Esophagus squamous epithelium (tissue), 4 donors: ENCODE results near the gene RABEP1.

ENCODE experiments used
- POLR2A ChIP-seq, 4 donors: fragments of 450-650 bp; IDR thresholded peaks; one replicate each; pipeline ENCODE4 v1.6.1; 2017; ENCODE audit warnings: antibody characterized with exemption in 4 of 4, mild to moderate bottlenecking in 4 of 4, moderate library complexity in 3 of 4
- TF ChIP-seq, protein P1 (sequence below), 6 experiments: fragments of 450-650 bp in 4 of 6; fragments of 200-600 bp in 2 of 6; sonication (generic) in 2 of 6; IDR thresholded peaks; one replicate each; pipeline ENCODE4 v1.5.1; 2016 to 2019; ENCODE audit warnings: antibody characterized with exemption in 6 of 6, mild to moderate bottlenecking in 4 of 6, moderate library complexity in 4 of 6

DNA sequence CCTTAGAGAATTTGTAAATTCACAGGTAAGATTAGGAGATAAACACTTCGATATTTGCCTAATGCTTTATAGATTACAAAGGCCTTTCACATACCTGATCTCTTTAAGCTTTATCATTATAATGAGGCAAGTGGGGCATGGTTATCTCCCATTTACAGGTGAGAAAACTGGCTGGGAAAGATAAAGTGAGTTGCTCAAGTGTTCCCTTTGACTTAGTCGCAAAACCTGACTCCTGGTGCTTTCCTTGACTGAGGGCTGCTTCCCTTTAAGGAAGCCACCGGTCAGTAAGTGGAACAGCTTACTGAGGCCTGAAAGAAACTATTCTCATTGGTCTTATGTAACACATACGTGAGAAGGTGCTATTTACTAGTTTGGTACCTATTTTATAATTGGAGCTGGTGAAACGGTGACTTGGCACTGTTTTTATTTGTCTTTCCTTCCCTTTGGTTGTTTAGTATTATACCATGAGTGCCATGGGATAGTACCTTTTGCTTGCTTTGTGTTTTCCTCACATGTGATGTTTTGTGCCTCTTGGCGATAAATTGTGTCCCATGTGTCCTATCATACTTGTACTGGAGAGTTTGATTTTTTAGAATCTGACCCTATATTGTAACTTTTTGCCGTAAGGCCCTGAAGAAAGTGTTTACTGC is 80.2 kb downstream of the RABEP1 start:
- TF ChIP-seq POLR2A (IDR thresholded peaks at IDR 0.05): no peak
- TF ChIP-seq, protein P1, sequence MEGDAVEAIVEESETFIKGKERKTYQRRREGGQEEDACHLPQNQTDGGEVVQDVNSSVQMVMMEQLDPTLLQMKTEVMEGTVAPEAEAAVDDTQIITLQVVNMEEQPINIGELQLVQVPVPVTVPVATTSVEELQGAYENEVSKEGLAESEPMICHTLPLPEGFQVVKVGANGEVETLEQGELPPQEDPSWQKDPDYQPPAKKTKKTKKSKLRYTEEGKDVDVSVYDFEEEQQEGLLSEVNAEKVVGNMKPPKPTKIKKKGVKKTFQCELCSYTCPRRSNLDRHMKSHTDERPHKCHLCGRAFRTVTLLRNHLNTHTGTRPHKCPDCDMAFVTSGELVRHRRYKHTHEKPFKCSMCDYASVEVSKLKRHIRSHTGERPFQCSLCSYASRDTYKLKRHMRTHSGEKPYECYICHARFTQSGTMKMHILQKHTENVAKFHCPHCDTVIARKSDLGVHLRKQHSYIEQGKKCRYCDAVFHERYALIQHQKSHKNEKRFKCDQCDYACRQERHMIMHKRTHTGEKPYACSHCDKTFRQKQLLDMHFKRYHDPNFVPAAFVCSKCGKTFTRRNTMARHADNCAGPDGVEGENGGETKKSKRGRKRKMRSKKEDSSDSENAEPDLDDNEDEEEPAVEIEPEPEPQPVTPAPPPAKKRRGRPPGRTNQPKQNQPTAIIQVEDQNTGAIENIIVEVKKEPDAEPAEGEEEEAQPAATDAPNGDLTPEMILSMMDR (IDR thresholded peaks at IDR 0.05): no peak
